HG03520 (cell line): ENCODE measurements around the gene CDH8.

Experiments used
- ATAC-seq: cut with Tn5 transposase; IDR thresholded peaks from one replicate; pipeline ENCODE4 v1.9.1; 2021; ENCODE audit warnings: mild to moderate bottlenecking, moderate library complexity; ENCODE audit not compliant: unreplicated experiment

The CDH8 gene

GRCh38 chr16:62034231-62035114, 1.8 kb downstream of the CDH8 start:
- ATAC-seq: no peak

GRCh38 chr16:62033065-62033464, 3.2 kb downstream of the CDH8 start:
- ATAC-seq: no peak

GRCh38 chr16:62029947-62030346, 6.3 kb downstream of the CDH8 start:
- ATAC-seq: no peak

GRCh38 chr16:62022688-62023087, 13.6 kb downstream of the CDH8 start:
- ATAC-seq: no peak

- no peak for ATAC-seq
Observed at GRCh38 chr16:62021161-62021581, 15.1 kb downstream of the CDH8 start.

GRCh38 chr16:62020681-62021080, 15.6 kb downstream of the CDH8 start:
- ATAC-seq: no peak

GRCh38 chr16:62019851-62020250, 16.4 kb downstream of the CDH8 start:
- no peak for ATAC-seq

- no peak for ATAC-seq
Observed at GRCh38 chr16:62018301-62019060, 17.8 kb downstream of the CDH8 start.

- ATAC-seq: no peak
Observed at GRCh38 chr16:62014319-62014923, 21.8 kb downstream of the CDH8 start.

- ATAC-seq: no peak
Observed at GRCh38 chr16:62010186-62010585, 26.1 kb downstream of the CDH8 start.

- ATAC-seq: no peak
Observed at GRCh38 chr16:61998460-61998859, 37.8 kb downstream of the CDH8 start.

- no peak for ATAC-seq
Observed at GRCh38 chr16:61993108-61993507, 43.1 kb downstream of the CDH8 start.

- no peak for ATAC-seq
Observed at GRCh38 chr16:61987474-61988012, 48.7 kb downstream of the CDH8 start.

GRCh38 chr16:61969077-61969382, 67.2 kb downstream of the CDH8 start:
- ATAC-seq: no peak

GRCh38 chr16:61968242-61969076, 67.8 kb downstream of the CDH8 start:
- ATAC-seq: no peak

GRCh38 chr16:61957075-61957855, 79.0 kb downstream of the CDH8 start:
- no peak for ATAC-seq

GRCh38 chr16:61952841-61953240, 83.4 kb downstream of the CDH8 start:
- ATAC-seq: no peak

GRCh38 chr16:61948414-61948813, 87.8 kb downstream of the CDH8 start:
- ATAC-seq: no peak

- no peak for ATAC-seq
Observed at GRCh38 chr16:61946019-61946418, 90.2 kb downstream of the CDH8 start.

GRCh38 chr16:61945511-61945910, 90.7 kb downstream of the CDH8 start:
- ATAC-seq: no peak
